ENCODE data around the gene RPA3.

The RPA3 gene

DNA sequence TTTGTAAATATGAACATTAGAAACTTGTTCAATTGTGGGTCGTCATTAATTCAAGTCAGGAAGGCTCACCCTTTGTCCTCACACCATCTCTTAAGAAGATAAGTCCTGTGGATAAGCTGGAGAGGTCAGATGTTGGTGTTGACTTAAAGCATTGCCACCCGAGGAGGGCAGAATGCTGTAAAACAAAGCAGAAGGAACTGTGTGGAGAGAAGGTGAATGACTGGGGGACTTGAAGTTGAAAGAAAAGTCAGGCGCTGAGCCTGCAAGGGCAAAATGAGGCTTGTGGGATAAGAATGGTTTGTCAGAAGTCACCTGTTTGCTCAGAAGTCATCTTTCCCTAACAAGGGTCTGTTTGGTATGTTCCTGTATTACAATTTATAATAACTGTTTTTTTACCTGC lies 9.1 kb downstream of the RPA3 start:
- Histone ChIP-seq H3K27ac (ENCODE audit: low read depth, low read length, poor library complexity, severe bottlenecking) (no peak overlapping the region), H2AFZ (ENCODE audit: low read length) (no peak overlapping the region), H3K9me3 (ENCODE audit: low read length) (no peaks in the 10 kb centered on the region), H3K36me3 (ENCODE audit: insufficient read depth, low read length) (no peaks in the 10 kb centered on the region), H3K79me2 (ENCODE audit: insufficient read depth, low read length) (no peaks in the 10 kb centered on the region), H3K4me1 (ENCODE audit: insufficient read depth, low read length, severe bottlenecking) (peaks cover 10% of the 10 kb centered on the region), H3K4me3 (ENCODE audit: low read depth, low read length, poor library complexity, severe bottlenecking) (no peak overlapping the region), H3K4me2 (ENCODE audit: low read length) (no peak overlapping the region), H3K9ac (ENCODE audit: low read length) (no peak overlapping the region), H3F3A (ENCODE audit: insufficient read depth, low read length) (no peaks in the 10 kb centered on the region), H3K9me2 (ENCODE audit: low read depth, low read length) (no peaks in the 10 kb centered on the region), H3K27me3 (ENCODE audit: insufficient read depth, low read length) (no peaks in the 10 kb centered on the region), H4K20me1 (ENCODE audit: insufficient read depth, low read length) (no peaks in the 10 kb centered on the region)
- TF ChIP-seq EZH2 (IDR thresholded peaks at IDR 0.05; ENCODE audit: borderline replicate concordance, low read length): no peak
- TF ChIP-seq, protein P1, sequence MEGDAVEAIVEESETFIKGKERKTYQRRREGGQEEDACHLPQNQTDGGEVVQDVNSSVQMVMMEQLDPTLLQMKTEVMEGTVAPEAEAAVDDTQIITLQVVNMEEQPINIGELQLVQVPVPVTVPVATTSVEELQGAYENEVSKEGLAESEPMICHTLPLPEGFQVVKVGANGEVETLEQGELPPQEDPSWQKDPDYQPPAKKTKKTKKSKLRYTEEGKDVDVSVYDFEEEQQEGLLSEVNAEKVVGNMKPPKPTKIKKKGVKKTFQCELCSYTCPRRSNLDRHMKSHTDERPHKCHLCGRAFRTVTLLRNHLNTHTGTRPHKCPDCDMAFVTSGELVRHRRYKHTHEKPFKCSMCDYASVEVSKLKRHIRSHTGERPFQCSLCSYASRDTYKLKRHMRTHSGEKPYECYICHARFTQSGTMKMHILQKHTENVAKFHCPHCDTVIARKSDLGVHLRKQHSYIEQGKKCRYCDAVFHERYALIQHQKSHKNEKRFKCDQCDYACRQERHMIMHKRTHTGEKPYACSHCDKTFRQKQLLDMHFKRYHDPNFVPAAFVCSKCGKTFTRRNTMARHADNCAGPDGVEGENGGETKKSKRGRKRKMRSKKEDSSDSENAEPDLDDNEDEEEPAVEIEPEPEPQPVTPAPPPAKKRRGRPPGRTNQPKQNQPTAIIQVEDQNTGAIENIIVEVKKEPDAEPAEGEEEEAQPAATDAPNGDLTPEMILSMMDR (IDR thresholded peaks at IDR 0.05; ENCODE audit: low read length): no peak

DNA sequence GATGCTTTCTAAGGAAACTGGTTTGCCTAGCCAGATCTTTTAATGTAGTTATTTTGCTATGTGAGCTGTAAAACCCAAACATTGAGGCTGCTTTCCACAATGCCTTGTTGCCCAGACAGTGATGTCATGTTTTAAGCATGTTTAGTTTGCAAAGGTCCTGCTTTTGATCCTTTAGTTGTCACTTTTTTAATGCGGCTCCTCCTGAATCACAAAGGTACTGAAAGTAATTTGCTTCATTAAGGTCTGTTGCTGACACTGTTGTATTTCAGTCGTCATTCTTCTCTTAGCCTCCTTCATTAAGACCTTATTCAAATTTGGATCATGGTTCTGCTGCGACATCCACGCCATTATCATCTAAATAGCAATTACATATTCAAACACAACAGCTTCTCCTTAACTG lies 10.6 kb downstream of the RPA3 start:
- TF ChIP-seq, protein P1 (IDR thresholded peaks at IDR 0.05; ENCODE audit: low read length): no peak
- no peak overlapping the region for H3K27ac ChIP-seq (ENCODE audit: low read depth, low read length, poor library complexity, severe bottlenecking)
- no peak overlapping the region for H3K4me2 ChIP-seq (ENCODE audit: low read length)

DNA sequence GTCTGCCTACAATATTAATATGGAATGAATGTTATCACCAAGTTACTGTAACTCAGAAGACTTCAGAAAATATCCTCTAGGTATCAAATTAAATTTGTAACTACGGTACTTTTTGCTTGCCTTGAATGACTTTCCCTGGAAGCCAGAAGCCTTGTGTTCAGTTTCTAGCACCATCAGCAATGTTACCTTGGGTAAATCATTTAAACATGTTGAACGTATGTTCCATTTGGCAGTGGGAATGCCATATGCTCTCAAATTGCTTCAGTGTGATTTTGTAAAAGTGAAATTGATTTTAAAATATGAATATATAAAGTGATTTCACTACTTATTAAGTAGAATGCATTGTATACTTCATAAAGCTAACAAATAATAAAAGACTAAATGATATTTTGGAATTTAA lies 11.2 kb downstream of the RPA3 start:
- H3K27ac ChIP-seq (ENCODE audit: low read depth, low read length, poor library complexity, severe bottlenecking): no peak overlapping the region
- no peaks in the 10 kb centered on the region for H3F3A ChIP-seq (ENCODE audit: insufficient read depth, low read length)
- H2AFZ ChIP-seq (ENCODE audit: low read length): no peak overlapping the region
- TF ChIP-seq, protein P1 (IDR thresholded peaks at IDR 0.05; ENCODE audit: low read length): no peak
- no peak for TF ChIP-seq EZH2 (IDR thresholded peaks at IDR 0.05; ENCODE audit: borderline replicate concordance, low read length)
- H4K20me1 ChIP-seq (ENCODE audit: insufficient read depth, low read length): no peaks in the 10 kb centered on the region
- no peak overlapping the region for H3K4me3 ChIP-seq (ENCODE audit: low read depth, low read length, poor library complexity, severe bottlenecking)
- peaks cover 10% of the 10 kb centered on the region for H3K4me1 ChIP-seq (ENCODE audit: insufficient read depth, low read length, severe bottlenecking)
- no peaks in the 10 kb centered on the region for H3K9me2 ChIP-seq (ENCODE audit: low read depth, low read length)
- no peak overlapping the region for H3K9ac ChIP-seq (ENCODE audit: low read length)
- H3K27me3 ChIP-seq (ENCODE audit: insufficient read depth, low read length): no peaks in the 10 kb centered on the region
- H3K79me2 ChIP-seq (ENCODE audit: insufficient read depth, low read length): no peaks in the 10 kb centered on the region
- no peaks in the 10 kb centered on the region for H3K9me3 ChIP-seq (ENCODE audit: low read length)
- H3K36me3 ChIP-seq (ENCODE audit: insufficient read depth, low read length): no peaks in the 10 kb centered on the region
- no peak overlapping the region for H3K4me2 ChIP-seq (ENCODE audit: low read length)

More for the DNA sequence above, 10.6 kb downstream of the RPA3 start:
- H3K9me3 ChIP-seq (ENCODE audit: low read length): no peaks in the 10 kb centered on the region
- H3K9me2 ChIP-seq (ENCODE audit: low read depth, low read length): no peaks in the 10 kb centered on the region
- no peaks in the 10 kb centered on the region for H3K36me3 ChIP-seq (ENCODE audit: insufficient read depth, low read length)
- no peaks in the 10 kb centered on the region for H3F3A ChIP-seq (ENCODE audit: insufficient read depth, low read length)
- H3K27me3 ChIP-seq (ENCODE audit: insufficient read depth, low read length): no peaks in the 10 kb centered on the region
- H4K20me1 ChIP-seq (ENCODE audit: insufficient read depth, low read length): no peaks in the 10 kb centered on the region
- no peak overlapping the region for H3K9ac ChIP-seq (ENCODE audit: low read length)
- H3K79me2 ChIP-seq (ENCODE audit: insufficient read depth, low read length): no peaks in the 10 kb centered on the region
- H2AFZ ChIP-seq (ENCODE audit: low read length): no peak overlapping the region
- no peak overlapping the region for H3K4me3 ChIP-seq (ENCODE audit: low read depth, low read length, poor library complexity, severe bottlenecking)
- peaks cover 10% of the 10 kb centered on the region for H3K4me1 ChIP-seq (ENCODE audit: insufficient read depth, low read length, severe bottlenecking)

Data from OCI-LY1 (cell line).